KMS-11 (cell line): ENCODE measurements around the gene RC3H1.
"Not testable (repeated sequence)": the region's sequence is repeated elsewhere in the genome, so short reads cannot be mapped to it uniquely, and the experiment has no call there.

Source experiments
- H2AFZ ChIP-seq: fragments of 200-600 bp; sonication (generic); 2 replicates; pipeline ENCODE4 v1.6.1; 2016; ENCODE audit warnings: antibody characterized with exemption, mixed run types, low read depth
- H3K27ac ChIP-seq: fragments of 200-600 bp; sonication (generic); 2 replicates; pipeline ENCODE4 v1.6.1; 2016; ENCODE audit warnings: mild to moderate bottlenecking, mixed run types
- H3K27me3 ChIP-seq: fragments of 200-600 bp; sonication (generic); 2 replicates; pipeline ENCODE4 v1.6.1; 2017; ENCODE audit warnings: mild to moderate bottlenecking, low read depth, mixed run types, moderate library complexity; ENCODE audit not compliant: insufficient read depth
- H3K36me3 ChIP-seq: fragments of 200-600 bp; sonication (generic); 2 replicates; pipeline ENCODE4 v1.6.1; 2017; ENCODE audit warnings: mild to moderate bottlenecking, mixed run types; ENCODE audit not compliant: insufficient read depth
- H3K4me1 ChIP-seq: fragments of 200-600 bp; sonication (generic); 2 replicates; pipeline ENCODE4 v1.6.1; 2016; ENCODE audit warnings: mild to moderate bottlenecking, low read depth, mixed run types; ENCODE audit not compliant: poor library complexity, severe bottlenecking
- H3K4me2 ChIP-seq: fragments of 200-600 bp; sonication (generic); 2 replicates; pipeline ENCODE4 v1.7.0; 2016; ENCODE audit warnings: mild to moderate bottlenecking, mixed run types
- H3K4me3 ChIP-seq: fragments of 200-600 bp; sonication (generic); IDR thresholded peaks from 2 replicates; pipeline ENCODE4 v1.6.1; 2017; ENCODE audit warnings: low read depth, low read length, mixed read lengths; ENCODE audit not compliant: insufficient read depth
- H3K79me2 ChIP-seq: fragments of 200-600 bp; sonication (generic); 2 replicates; pipeline ENCODE4 v1.6.1; 2016; ENCODE audit warnings: low read depth, mixed run types; ENCODE audit not compliant: insufficient read depth
- H3K9ac ChIP-seq: fragments of 200-600 bp; sonication (generic); 2 replicates; pipeline ENCODE4 v1.6.1; 2016; ENCODE audit warnings: mild to moderate bottlenecking, mixed run types
- H4K20me1 ChIP-seq: fragments of 200-600 bp; sonication (generic); 2 replicates; pipeline ENCODE4 v1.6.1; 2016; ENCODE audit warnings: mild to moderate bottlenecking, mixed run types; ENCODE audit not compliant: insufficient read depth
- TF ChIP-seq, protein P1 (sequence below): fragments of 200-600 bp; sonication (generic); conservative IDR thresholded peaks from 2 replicates; pipeline ENCODE4 v1.6.1; 2017; ENCODE audit warnings: low read depth, mild to moderate bottlenecking, antibody characterized with exemption, low read length, moderate library complexity, mixed read lengths

RC3H1 gene

GRCh38 chr1:174058624-174059023 is 36.5 kb upstream of the RC3H1 start:
- H3K9ac ChIP-seq = no peak overlapping the region
- no peaks in the 10 kb centered on the region for H4K20me1 ChIP-seq
- H3K27ac ChIP-seq = no peak overlapping the region
- TF ChIP-seq, protein P1, sequence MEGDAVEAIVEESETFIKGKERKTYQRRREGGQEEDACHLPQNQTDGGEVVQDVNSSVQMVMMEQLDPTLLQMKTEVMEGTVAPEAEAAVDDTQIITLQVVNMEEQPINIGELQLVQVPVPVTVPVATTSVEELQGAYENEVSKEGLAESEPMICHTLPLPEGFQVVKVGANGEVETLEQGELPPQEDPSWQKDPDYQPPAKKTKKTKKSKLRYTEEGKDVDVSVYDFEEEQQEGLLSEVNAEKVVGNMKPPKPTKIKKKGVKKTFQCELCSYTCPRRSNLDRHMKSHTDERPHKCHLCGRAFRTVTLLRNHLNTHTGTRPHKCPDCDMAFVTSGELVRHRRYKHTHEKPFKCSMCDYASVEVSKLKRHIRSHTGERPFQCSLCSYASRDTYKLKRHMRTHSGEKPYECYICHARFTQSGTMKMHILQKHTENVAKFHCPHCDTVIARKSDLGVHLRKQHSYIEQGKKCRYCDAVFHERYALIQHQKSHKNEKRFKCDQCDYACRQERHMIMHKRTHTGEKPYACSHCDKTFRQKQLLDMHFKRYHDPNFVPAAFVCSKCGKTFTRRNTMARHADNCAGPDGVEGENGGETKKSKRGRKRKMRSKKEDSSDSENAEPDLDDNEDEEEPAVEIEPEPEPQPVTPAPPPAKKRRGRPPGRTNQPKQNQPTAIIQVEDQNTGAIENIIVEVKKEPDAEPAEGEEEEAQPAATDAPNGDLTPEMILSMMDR = no peak
- no peak overlapping the region for H3K4me3 ChIP-seq
- H3K4me2 ChIP-seq = no peak overlapping the region
- H3K36me3 ChIP-seq = no peaks in the 10 kb centered on the region
- H3K79me2 ChIP-seq = no peaks in the 10 kb centered on the region
- H3K27me3 ChIP-seq = no peaks in the 10 kb centered on the region
- H3K4me1 ChIP-seq = no peaks in the 10 kb centered on the region
- no peak overlapping the region for H2AFZ ChIP-seq

GRCh38 chr1:174056609-174057008 is 34.5 kb upstream of the RC3H1 start:
- H3K4me2 ChIP-seq = not testable (repeated sequence)

DNA sequence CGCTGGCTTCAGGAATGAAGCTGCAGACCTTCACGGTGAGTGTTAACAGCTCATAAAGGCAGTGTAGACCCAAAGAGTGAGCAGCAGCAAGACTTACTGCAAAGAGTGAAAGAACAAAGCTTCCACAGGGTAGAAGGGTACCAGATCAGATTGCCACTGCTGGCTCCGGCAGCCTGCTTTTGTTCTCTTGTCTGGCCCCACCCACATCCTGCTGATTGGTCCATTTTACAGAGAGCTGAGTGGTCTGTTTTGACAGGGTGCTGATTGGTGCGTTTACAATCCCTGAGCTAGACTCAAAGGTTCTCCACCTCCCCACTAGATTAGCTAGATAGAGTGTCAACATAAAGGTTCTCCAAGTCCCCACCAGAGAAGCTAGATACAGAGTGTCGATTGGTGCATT is 33.6 kb upstream of the RC3H1 start:
- not testable (repeated sequence) for H2AFZ ChIP-seq, H4K20me1 ChIP-seq, H3K4me3 ChIP-seq, H3K27me3 ChIP-seq, H3K27ac ChIP-seq, H3K4me1 ChIP-seq, H3K79me2 ChIP-seq, H3K9ac ChIP-seq, H3K36me3 ChIP-seq, H3K4me2 ChIP-seq

More at GRCh38 chr1:174056609-174057008, 34.5 kb upstream of the RC3H1 start:
- H4K20me1 ChIP-seq, H3K36me3 ChIP-seq, H3K4me3 ChIP-seq, H3K27me3 ChIP-seq, H2AFZ ChIP-seq, H3K4me1 ChIP-seq, H3K9ac ChIP-seq, H3K27ac ChIP-seq, H3K79me2 ChIP-seq: not testable (repeated sequence)

GRCh38 chr1:174053826-174054225 is 31.7 kb upstream of the RC3H1 start:
- no peaks in the 10 kb centered on the region for H3K79me2 ChIP-seq
- no peaks in the 10 kb centered on the region for H4K20me1 ChIP-seq
- no peak overlapping the region for H3K4me2 ChIP-seq
- no peak overlapping the region for H2AFZ ChIP-seq
- no peak overlapping the region for H3K4me3 ChIP-seq
- H3K27ac ChIP-seq = no peak overlapping the region
- H3K36me3 ChIP-seq = no peaks in the 10 kb centered on the region
- TF ChIP-seq, protein P1 = no peak
- no peaks in the 10 kb centered on the region for H3K4me1 ChIP-seq
- H3K9ac ChIP-seq = no peak overlapping the region
- H3K27me3 ChIP-seq = no peaks in the 10 kb centered on the region

- Histone ChIP-seq H3K4me2 (no peak overlapping the region), H3K27ac (no peak overlapping the region)
These were observed 30.5 kb upstream of the RC3H1 start for GRCh38 chr1:174052621-174053020.

More at GRCh38 chr1:174052621-174053020, 30.5 kb upstream of the RC3H1 start:
- no peaks in the 10 kb centered on the region for H3K79me2 ChIP-seq
- H3K27me3 ChIP-seq = no peaks in the 10 kb centered on the region
- no peaks in the 10 kb centered on the region for H3K4me1 ChIP-seq
- no peak overlapping the region for H3K4me3 ChIP-seq
- no peaks in the 10 kb centered on the region for H3K36me3 ChIP-seq
- H4K20me1 ChIP-seq = no peaks in the 10 kb centered on the region
- H2AFZ ChIP-seq = no peak overlapping the region
- no peak overlapping the region for H3K9ac ChIP-seq
- TF ChIP-seq, protein P1 = no peak
